GM18867 (cell line): Measurements from ENCODE around the gene ERVH48-1.
"Not testable (repeated sequence)": the region's sequence is repeated elsewhere in the genome, so short reads cannot be mapped to it uniquely, and the experiment has no call there.

Experiments used
- ATAC-seq: cut with Tn5 transposase; IDR thresholded peaks from one replicate; pipeline ENCODE4 v1.9.1; 2021; ENCODE audit warnings: mild to moderate bottlenecking, moderate library complexity; ENCODE audit not compliant: unreplicated experiment

ERVH48-1 gene

GRCh38 chr21:42925114-42925926 is at the start of gene ERVH48-1:
Gene ERVH48-1, minus strand, starts transcription at chr21:42925630. Its CDS starts 6,624 bp downstream, at chr21:42919006.
- ATAC-seq, result no peak

DNA sequence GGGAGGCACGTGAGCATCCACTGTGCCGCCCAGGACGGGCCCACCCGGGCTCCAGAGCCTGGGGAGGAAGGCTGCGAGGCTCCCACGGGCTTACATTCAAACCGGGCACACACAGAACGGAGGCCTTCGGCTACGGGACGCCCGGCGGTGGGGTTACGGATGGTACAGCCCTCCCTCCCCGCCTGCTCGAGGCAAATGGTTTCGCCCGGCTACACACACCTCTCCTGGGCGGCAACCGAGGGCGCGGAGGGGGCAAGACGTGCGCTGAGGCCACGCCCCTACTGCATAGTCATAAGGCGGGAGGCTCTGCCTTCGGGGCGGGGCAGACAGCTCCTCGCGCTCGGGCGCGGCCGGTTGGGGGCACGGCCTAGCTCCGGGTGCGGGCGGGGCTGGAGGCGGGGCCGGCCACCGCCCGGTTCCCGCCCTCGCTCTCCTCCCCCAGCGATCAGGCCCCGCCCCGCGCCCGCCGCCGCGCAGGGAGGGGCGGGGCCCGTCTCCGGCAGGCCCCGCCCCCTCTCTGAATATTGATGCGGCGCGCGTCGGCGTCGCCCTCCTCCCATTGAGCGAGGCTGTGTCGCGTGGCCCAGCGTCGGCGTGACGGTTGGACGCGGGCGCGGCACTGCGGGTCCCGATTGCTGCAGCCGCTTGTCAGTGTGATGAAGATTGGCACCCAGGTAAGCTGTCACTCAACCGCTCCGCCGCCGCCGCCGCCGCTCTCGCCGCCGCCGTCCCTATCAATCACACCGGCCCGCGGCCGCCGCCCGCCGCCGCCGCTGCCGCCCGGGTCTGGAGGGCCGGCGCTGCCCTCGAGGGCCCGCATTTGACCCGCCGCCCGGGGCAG is 48.8 kb upstream of the ERVH48-1 start, which contains the start of gene PKNOX1:
TSS of gene PKNOX1 (plus strand) at position 572 of the 841 bp plus-strand sequence. CDS start 29,820 bp downstream, outside the sequence.
- ATAC-seq, result peak; percentile 82

DNA sequence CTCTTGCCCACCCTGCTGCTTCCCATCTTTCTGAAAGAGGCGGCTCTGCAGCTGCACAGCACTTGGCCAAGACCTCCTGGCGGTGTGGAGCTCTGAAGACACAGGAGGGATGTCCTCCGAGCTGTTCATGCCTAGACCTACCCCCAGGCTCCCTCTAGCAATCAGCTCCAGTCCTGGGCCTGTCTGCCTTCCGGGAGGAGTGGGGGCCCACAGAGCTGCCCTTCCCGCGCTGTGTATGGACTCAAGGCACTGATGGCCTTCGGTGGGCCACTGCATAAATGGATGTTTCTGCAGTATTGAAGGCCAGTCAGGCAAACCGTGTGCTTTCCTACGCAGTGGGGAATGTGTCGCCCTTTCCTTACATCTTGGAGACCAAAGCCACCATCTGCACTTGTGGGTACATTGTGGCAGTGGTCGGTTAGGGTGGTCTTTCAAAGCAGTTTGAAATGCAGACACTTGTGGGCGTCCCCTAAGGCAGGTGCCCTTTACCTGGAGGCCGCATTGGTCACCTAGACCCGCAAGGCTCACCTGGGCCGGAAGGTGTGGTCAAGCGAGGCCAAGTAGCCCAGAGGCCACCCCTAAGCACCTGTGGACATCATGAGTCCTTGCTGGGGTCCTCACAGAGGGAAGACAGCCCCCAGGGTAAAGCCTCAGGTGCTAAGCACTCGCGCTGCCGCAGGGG is 48.0 kb upstream of the ERVH48-1 start:
- ATAC-seq, result no peak

DNA sequence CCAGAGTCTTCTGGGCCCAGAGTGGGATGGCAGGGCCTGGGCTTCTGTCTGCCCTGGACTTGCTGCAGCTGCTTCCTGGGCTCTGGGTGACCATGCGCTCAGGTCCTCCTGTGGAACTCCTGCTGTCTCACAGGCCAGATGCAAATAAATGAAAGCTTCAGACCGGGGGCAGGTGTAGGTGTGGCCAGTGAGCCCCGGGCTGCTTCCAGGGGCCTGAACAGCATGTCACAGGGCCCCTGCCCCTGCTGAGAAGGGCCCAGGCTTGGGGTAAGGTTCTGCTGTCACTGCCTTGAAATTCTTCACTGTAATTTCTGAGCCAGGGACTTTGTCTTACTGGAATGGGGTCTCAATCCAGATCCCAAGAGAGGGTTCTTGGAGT is 46.5 kb upstream of the ERVH48-1 start:
- no peak for ATAC-seq

DNA sequence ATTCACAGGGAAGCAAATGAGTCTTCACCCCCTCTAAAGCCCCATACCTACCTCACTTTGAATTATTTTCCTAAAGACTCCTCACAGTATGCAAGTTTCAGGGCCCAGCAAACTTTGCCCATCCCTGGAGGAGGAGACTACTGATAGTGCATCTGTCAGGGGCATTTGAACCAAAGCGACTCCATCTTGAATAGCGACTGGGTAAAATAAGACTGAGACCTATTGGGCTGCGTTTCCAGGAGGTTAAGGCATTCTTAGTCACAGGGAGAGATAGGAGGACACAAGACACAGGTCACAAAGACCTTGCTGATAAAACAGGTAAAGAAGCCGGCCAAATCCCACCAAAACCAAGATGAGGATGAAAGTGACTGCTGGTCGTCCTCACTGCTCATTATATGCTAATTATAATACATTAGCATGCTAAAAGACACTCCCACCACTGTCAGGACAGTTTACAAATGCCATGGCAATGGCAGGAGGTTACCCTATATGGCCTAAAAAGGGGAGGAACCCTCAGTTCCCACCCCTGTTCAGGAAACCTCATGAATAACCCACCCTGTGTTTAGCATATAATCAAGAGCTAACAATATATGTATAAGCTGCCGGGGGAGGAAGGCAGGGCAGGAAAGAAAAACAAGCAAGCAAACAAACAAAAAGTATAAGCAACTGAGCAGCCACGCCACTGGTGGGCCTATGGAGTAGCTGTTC is 45.7 kb upstream of the ERVH48-1 start:
- no peak for ATAC-seq

- no peak for ATAC-seq
Measured at GRCh38 chr21:42969193-42969600, 43.8 kb upstream of the ERVH48-1 start.

GRCh38 chr21:42967616-42968015 is 42.2 kb upstream of the ERVH48-1 start:
- ATAC-seq, result not testable (repeated sequence)

GRCh38 chr21:42965211-42965560 is 39.8 kb upstream of the ERVH48-1 start:
- no peak for ATAC-seq

DNA sequence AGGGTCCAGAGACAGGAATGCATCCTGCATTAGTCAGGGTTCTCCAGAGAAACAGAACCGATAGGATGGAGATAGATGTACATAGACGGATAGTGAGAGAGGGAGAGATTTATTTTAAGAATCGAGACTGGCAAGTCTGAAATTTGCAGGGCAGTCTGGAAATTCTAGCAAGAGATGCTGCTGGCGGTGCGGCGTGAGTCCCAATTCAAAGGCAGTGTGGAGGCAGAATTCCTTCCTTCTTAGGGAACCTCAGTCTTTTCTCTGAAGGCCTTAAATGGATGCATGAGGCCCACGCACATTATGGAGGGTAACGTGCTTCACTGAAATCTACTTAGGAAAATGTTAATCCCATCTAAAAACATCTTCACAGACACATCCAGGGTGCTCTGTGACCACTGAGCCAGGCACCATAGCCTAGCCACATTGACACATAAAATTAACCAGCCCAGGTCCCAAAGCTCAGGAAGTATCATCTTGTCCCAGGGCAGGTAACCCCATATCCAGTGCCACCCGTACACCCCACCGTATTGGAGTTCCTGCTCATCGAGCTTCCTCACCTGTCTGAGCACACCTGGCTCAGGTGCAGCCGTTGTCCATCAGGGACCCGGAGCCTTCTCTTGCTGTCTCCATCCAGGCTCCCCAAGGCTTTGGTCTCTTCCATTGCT is 39.2 kb upstream of the ERVH48-1 start:
- ATAC-seq, result no peak

GRCh38 chr21:42964086-42964485 is 38.7 kb upstream of the ERVH48-1 start:
- ATAC-seq, result no peak

- no peak for ATAC-seq
Measured at GRCh38 chr21:42962380-42963007, 37.1 kb upstream of the ERVH48-1 start.

DNA sequence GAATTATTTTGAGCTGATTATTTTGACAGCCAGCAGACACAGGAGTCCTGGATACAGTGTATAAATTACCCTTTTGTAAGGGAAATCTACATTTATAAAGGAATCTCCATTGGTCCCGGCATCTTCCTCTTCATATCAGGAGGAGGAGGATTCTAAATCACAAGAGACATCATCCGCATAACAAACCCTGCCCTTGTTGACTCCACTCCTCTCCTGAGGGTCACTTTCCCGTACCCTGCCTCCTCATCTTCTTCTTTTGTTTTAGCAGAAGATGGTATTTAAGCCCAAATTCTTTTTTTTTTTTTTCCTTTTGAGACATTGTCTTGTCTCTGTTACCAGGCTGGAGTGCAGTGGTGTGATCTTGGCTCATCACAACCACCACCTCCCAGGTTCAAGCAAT is 34.3 kb upstream of the ERVH48-1 start:
- no peak for ATAC-seq

DNA sequence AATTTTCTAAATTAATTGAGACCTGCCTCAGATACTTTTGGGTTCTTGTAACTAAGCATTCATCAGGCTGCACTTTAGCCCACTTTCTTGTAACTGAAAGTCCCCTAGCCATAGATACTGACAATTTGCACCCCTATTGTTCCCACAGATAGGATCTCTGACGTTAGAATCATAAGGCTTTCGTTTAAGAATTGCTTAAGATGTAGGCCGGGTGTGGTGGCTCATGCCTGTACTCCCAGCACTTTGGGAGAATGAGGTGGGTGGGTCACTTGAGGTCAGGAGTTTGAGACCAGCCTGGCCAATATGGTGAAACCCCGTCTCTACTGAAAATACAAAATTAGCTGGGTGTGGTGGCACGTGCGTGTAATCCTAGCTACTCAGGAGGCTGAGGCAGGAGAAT is 32.7 kb upstream of the ERVH48-1 start:
- ATAC-seq, result not testable (repeated sequence)

GRCh38 chr21:42956824-42957630 is 31.6 kb upstream of the ERVH48-1 start:
- ATAC-seq, result no peak

DNA sequence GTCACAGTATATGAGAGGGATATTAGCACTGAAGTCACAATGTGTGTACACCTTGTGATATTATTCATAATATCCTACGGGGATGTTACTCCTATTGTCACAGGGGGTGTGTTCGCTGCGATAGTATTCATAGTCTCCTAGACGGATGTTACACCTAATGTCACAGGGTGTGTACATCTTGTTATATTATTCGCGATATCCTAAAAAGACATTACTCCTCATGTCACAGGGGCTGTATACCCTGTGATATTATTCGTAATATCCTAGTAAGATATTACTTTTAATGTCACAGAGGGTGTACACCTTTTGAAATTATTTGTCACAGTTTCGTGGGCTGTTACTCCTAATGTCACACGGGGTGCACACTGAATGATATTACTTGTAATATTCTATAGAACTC is 25.8 kb upstream of the ERVH48-1 start:
- ATAC-seq, result not testable (repeated sequence)

GRCh38 chr21:42949094-42949755 is 23.8 kb upstream of the ERVH48-1 start:
- ATAC-seq, result not testable (repeated sequence)

- ATAC-seq, result no peak
Measured at GRCh38 chr21:42942244-42942643, 16.8 kb upstream of the ERVH48-1 start.

GRCh38 chr21:42941696-42942085 is 16.3 kb upstream of the ERVH48-1 start:
- no peak for ATAC-seq
